Endothelial cell of umbilical vein (primary cell): Measurements from ENCODE around the gene BACH2. TPM values are rescaled to one million over a fixed set of nuclear protein-coding genes. Genes with fewer than 3 reads are reported as not detected.

Experiments
- BruUV-seq: library from RNA; stranded (reverse); fragments of 400-500 nt; replicated peaks from 2 replicates; lab custom pipeline; 2021; lab: Mats Ljungman, UMichigan
- CTCF ChIA-PET: fragments of 300-600, 350-600 bp; sonication (Branson Sonifier 250); formaldehyde crosslinking; loops from one replicate; lab custom pipeline; 2021; ENCODE audit warnings: antibody characterized with exemption, inconsistent platforms; lab: Charles Lee
- POLR2A ChIA-PET: fragments of 300-600, 350-600 bp; sonication (Branson Sonifier 250); formaldehyde crosslinking; loops from one replicate; lab custom pipeline; 2021; ENCODE audit warnings: antibody characterized with exemption, inconsistent platforms; lab: Charles Lee
- DNase-seq: peaks from one replicate; pipeline ENCODE4 v3.0.0-alpha.2; 2011; ENCODE audit warnings: low read depth, low spot score
- FAIRE-seq: peaks from 2 replicates; lab custom pipeline; 2011; peaks lifted over from hg19 to GRCh38; lab: Jason Lieb, UNC
- H2AFZ ChIP-seq: 2 replicates; pipeline ENCODE4 v1.6.0; 2012; ENCODE audit warnings: low read depth, low read length, control low read depth, inconsistent platforms
- H3K27ac ChIP-seq: 2 replicates; pipeline ENCODE4 v1.5.1; 2011; ENCODE audit warnings: low read depth, mild to moderate bottlenecking, control low read depth, low read length, moderate library complexity; ENCODE audit not compliant: insufficient read depth
- H3K27me3 ChIP-seq, 2 experiments: 2 replicates each; pipeline versions ENCODE4 v1.6.0 to v1.6.1; 2011; ENCODE audit warnings: low read length in 2 of 2, mixed read lengths in 1 of 2; ENCODE audit not compliant: control insufficient read depth in 2 of 2, insufficient read depth in 2 of 2
- H3K36me3 ChIP-seq, 2 experiments: 2 replicates in 1 of 2; 3 replicates in 1 of 2; pipeline ENCODE4 v1.5.1; 2011; ENCODE audit warnings: low read length in 2 of 2, mild to moderate bottlenecking in 1 of 2, moderate library complexity in 1 of 2; ENCODE audit not compliant: control insufficient read depth in 2 of 2, insufficient read depth in 2 of 2; ENCODE audit errors: extremely low read depth in 1 of 2
- H3K4me1 ChIP-seq: 3 replicates; pipeline ENCODE4 v1.5.1; 2011; ENCODE audit warnings: mild to moderate bottlenecking, low read length; ENCODE audit not compliant: control insufficient read depth, insufficient read depth; ENCODE audit errors: extremely low read depth
- H3K4me2 ChIP-seq: 2 replicates; pipeline ENCODE4 v1.6.1; 2011; ENCODE audit warnings: low read length, control low read depth, mixed read lengths; ENCODE audit not compliant: insufficient read depth
- H3K4me3 ChIP-seq, 3 experiments: fragments of 200-600 bp in 1 of 3; sonication (generic), shearing (Covaris generic) in 1 of 3; replicated peaks in 1 of 3; 2 replicates each; pipeline ENCODE4 v1.5.1; 2011 to 2016; ENCODE audit warnings: control low read depth in 3 of 3, low read length in 3 of 3, mild to moderate bottlenecking in 2 of 3, inconsistent platforms in 1 of 3, low read depth in 1 of 3, moderate library complexity in 1 of 3; ENCODE audit not compliant: insufficient read depth in 1 of 3
- H3K79me2 ChIP-seq: 2 replicates; pipeline ENCODE4 v1.6.0; 2012; ENCODE audit warnings: low read length, inconsistent platforms; ENCODE audit not compliant: control insufficient read depth, insufficient read depth
- H3K9ac ChIP-seq: replicated peaks from 2 replicates; pipeline ENCODE3; 2011; ENCODE audit warnings: low read length, control low read depth; ENCODE audit not compliant: insufficient read depth; ENCODE audit errors: extremely low read depth
- H3K9me1 ChIP-seq: replicated peaks from 3 replicates; pipeline ENCODE4 v1.6.0; 2011; ENCODE audit warnings: mild to moderate bottlenecking, low read length; ENCODE audit not compliant: control insufficient read depth, insufficient read depth; ENCODE audit errors: extremely low read depth
- H3K9me3 ChIP-seq: replicated peaks from 2 replicates; pipeline ENCODE4 v1.5.1; 2012; ENCODE audit warnings: low read length, inconsistent platforms; ENCODE audit not compliant: control insufficient read depth, insufficient read depth
- H4K20me1 ChIP-seq: replicated peaks from 2 replicates; pipeline ENCODE3; 2011; ENCODE audit warnings: mild to moderate bottlenecking, low read length; ENCODE audit not compliant: control insufficient read depth, insufficient read depth; ENCODE audit errors: extremely low read depth
- CTCF ChIP-seq, 2 donors: IDR thresholded peaks; 1 replicate in 1 of 2; 2 replicates in 1 of 2; pipeline ENCODE4 v1.5.1; 2011; ENCODE audit warnings: low read length in 2 of 2, mild to moderate bottlenecking in 2 of 2, moderate library complexity in 2 of 2, control low read depth in 1 of 2, inconsistent platforms in 1 of 2, low read depth in 1 of 2; ENCODE audit not compliant: insufficient read depth in 1 of 2; ENCODE audit errors: extremely low read depth in 1 of 2
- EZH2 ChIP-seq: IDR thresholded peaks from 2 replicates; pipeline ENCODE4 v1.6.1; 2012; ENCODE audit warnings: borderline replicate concordance, low read depth, mild to moderate bottlenecking, moderate library complexity, low read length, inconsistent platforms; ENCODE audit not compliant: severe bottlenecking
- FOS ChIP-seq: IDR thresholded peaks from 2 replicates; pipeline ENCODE4 v1.6.1; 2011; ENCODE audit warnings: mild to moderate bottlenecking, low read length, moderate library complexity, borderline replicate concordance; ENCODE audit not compliant: insufficient read depth
- GATA2 ChIP-seq: IDR thresholded peaks from 2 replicates; pipeline ENCODE4 v1.7.0; 2011; ENCODE audit warnings: low read depth, mild to moderate bottlenecking, moderate library complexity, mixed read lengths, low read length; ENCODE audit not compliant: insufficient read length, insufficient read depth
- JUN ChIP-seq: IDR thresholded peaks from 2 replicates; pipeline ENCODE4 v1.6.1; 2011; ENCODE audit warnings: borderline replicate concordance, low read depth; ENCODE audit not compliant: insufficient read length, insufficient read depth
- MAX ChIP-seq: IDR thresholded peaks from 2 replicates; pipeline ENCODE4 v1.6.1; 2011; ENCODE audit not compliant: insufficient read depth, insufficient read length
- MYC ChIP-seq: IDR thresholded peaks from one replicate; pipeline ENCODE4 v1.6.1; 2011; ENCODE audit warnings: mild to moderate bottlenecking, low read depth, low read length
- POLR2A ChIP-seq: IDR thresholded peaks from 2 replicates; pipeline ENCODE4 v1.6.1; 2012; ENCODE audit warnings: low read depth, mild to moderate bottlenecking, control low read depth, low read length
- POLR2AphosphoS5 ChIP-seq: IDR thresholded peaks from 2 replicates; pipeline ENCODE4 v1.6.1; 2012; ENCODE audit warnings: low read depth, mild to moderate bottlenecking, control low read depth, low read length, moderate library complexity; ENCODE audit not compliant: insufficient read depth
- dilution Hi-C: fragments of 300-500 bp; cut with MboI; formaldehyde crosslinking; loops from one replicate; pipeline ENCODE4 v1.15.0; 2019; ENCODE audit warnings: low sequenced_read_pairs; ENCODE audit not compliant: extremely low pct_ligation_motif_present
- intact Hi-C: fragments of 100-400 bp; cut with micrococcal nuclease; formaldehyde crosslinking; loops from one replicate; pipeline ENCODE4 v1.10.0; 2022
- polyA plus RNA-seq, 4 experiments: library from polyadenylated mRNA; depleted of rRNA in 3 of 4; stranded (reverse) in 3 of 4; unstranded in 1 of 4; fragments of >200 nt; gene quantifications; 2 replicates each; pipeline versions ENCODE4 v1.2.1 to v1.2.3, GENCODE V29; 2011 to 2012; ENCODE audit warnings: missing spikeins in 1 of 4
- total RNA-seq: library from RNA; stranded (reverse); gene quantifications from 2 replicates; pipeline ENCODE4 v1.2.3, GENCODE V29; 2021

BACH2 gene
- total and polyA plus RNA-seq, 2 donors (not counting 3 experiments of a cell fraction or from before 2014, with no cell fraction given) = 1.7 to 5.6 TPM

- no peaks in the 10 kb centered on the region for H4K20me1 ChIP-seq
- no peaks in the 10 kb centered on the region for H3K36me3 ChIP-seq
- FAIRE-seq (peak; percentile 48), DNase-seq (peak; percentile 33)
- no peaks in the 10 kb centered on the region for H3K4me1 ChIP-seq
- H3K27me3 ChIP-seq = peaks cover 2 to 6% of the 10 kb centered on the region in 2 experiments
- ChIA-PET CTCF (interaction anchor here (0.6 to 2.1 kb wide), 7 partner anchors 8 to 1022 kb away, joined by 3 to 10 read pairs (median 4); no protein-coding TSS in a partner anchor), POLR2A (no interaction called here)
- H3K9me3 ChIP-seq = no peaks in the 10 kb centered on the region
- TF ChIP-seq CTCF (IDR thresholded peaks at IDR 0.05; ENCODE audit: extremely low read depth in 1 of 2, insufficient read depth in 1 of 2, low read depth in 1 of 2, low read length in 2 of 2) (peak in 1 of 2 donors; percentile 16), MAX (no peak)
- H3K79me2 ChIP-seq = no peaks in the 10 kb centered on the region
- dilution Hi-C loops (no loop called here), intact Hi-C loops (no loop called here)
- no peak overlapping the region for H3K9ac ChIP-seq
- H3K27ac ChIP-seq = no peak overlapping the region
- no peak overlapping the region for H2AFZ ChIP-seq
- H3K4me3 ChIP-seq = no peak overlapping the region
- no peaks in the 10 kb centered on the region for H3K9me1 ChIP-seq
- no peak overlapping the region for H3K4me2 ChIP-seq
- no TSS peak for BruUV-seq
These were observed 198.6 kb downstream of the BACH2 start for GRCh38 chr6:90098001-90098531.

- Histone ChIP-seq H3K9me3 (no peaks in the 10 kb centered on the region), H3K9ac (no peak overlapping the region), H3K4me3 (no peak overlapping the region), H3K9me1 (no peaks in the 10 kb centered on the region), H3K4me1 (no peaks in the 10 kb centered on the region), H3K27ac (no peak overlapping the region), H2AFZ (no peak overlapping the region), H3K79me2 (no peaks in the 10 kb centered on the region), H3K27me3 (peaks cover 2 to 6% of the 10 kb centered on the region in 2 experiments), H3K4me2 (no peak overlapping the region), H4K20me1 (no peaks in the 10 kb centered on the region), H3K36me3 (no peaks in the 10 kb centered on the region)
- no TSS peak for BruUV-seq
- intact Hi-C loops (no loop called here), dilution Hi-C loops (no loop called here)
- POLR2A ChIA-PET = no interaction called here
- no peak for TF ChIP-seq POLR2AphosphoS5
- TF ChIP-seq GATA2 = no peak
- TF ChIP-seq FOS = no peak
- TF ChIP-seq POLR2A = no peak
- no peak for TF ChIP-seq CTCF (IDR thresholded peaks at IDR 0.05; ENCODE audit: extremely low read depth in 1 of 2, insufficient read depth in 1 of 2, low read depth in 1 of 2, low read length in 2 of 2)
- no peak for TF ChIP-seq MYC
- TF ChIP-seq MAX = no peak
- no peak for TF ChIP-seq JUN
- TF ChIP-seq EZH2 = no peak
- DNase-seq (no peak), FAIRE-seq (no peak)
- CTCF ChIA-PET = interaction anchor here (1.3 to 2.1 kb wide), 4 partner anchors 8 to 296 kb away, joined by 4 to 10 read pairs (median 6); no protein-coding TSS in a partner anchor
These were observed 199.3 kb downstream of the BACH2 start for GRCh38 chr6:90097356-90097755.
